WTC11 (cell line): Measurements from ENCODE around the gene TATDN2.

Source experiments
- FOXP1 ChIP-seq: sonication (generic); formaldehyde crosslinking; IDR thresholded peaks from 2 replicates; pipeline ENCODE4 v1.8.0; 2022; ENCODE audit warnings: missing genetic modification reagents, mild to moderate bottlenecking, moderate library complexity, borderline replicate concordance
- TEAD4 ChIP-seq: sonication (generic); formaldehyde crosslinking; IDR thresholded peaks from 2 replicates; pipeline ENCODE4 v1.8.0; 2022; ENCODE audit warnings: mild to moderate bottlenecking, missing genetic modification reagents
- TF ChIP-seq, protein P1 (sequence below): sonication (generic); formaldehyde crosslinking; IDR thresholded peaks from 2 replicates; pipeline ENCODE4 v1.8.1; 2023; ENCODE audit warnings: mild to moderate bottlenecking, missing genetic modification reagents
- TF ChIP-seq, protein P2 (sequence below): sonication (generic); formaldehyde crosslinking; IDR thresholded peaks from 2 replicates; pipeline ENCODE4 v1.8.1; 2022; ENCODE audit warnings: low read depth, missing genetic modification reagents, borderline replicate concordance
- TF ChIP-seq, protein P3 (sequence below): sonication (generic); formaldehyde crosslinking; IDR thresholded peaks from 2 replicates; pipeline ENCODE4 v1.8.0; 2023; ENCODE audit warnings: missing genetic modification reagents

DNA sequence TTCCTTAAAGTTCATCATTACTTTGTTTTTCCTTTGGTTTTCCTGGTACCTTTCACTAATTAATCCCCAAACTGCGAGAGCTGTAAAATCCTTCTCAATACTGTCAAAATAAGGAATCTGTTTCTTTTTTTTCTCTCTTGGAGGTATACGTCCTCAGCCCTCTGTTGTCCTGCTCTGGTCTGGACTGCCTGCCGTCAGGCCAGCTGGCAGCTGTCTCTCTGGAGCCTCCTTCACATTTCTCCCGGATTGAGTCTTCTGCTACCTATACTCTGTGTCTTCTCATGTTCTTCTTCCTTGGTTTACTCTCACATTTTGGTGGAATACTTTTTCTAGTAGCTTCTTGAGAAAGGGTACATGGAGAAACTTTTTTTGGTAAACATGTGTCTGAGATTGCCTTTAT is 13.8 kb downstream of the TATDN2 start:
- TF ChIP-seq FOXP1 (CRISPR knock-in tag): no peak
- no peak for TF ChIP-seq TEAD4 (CRISPR knock-in tag)
- TF ChIP-seq, protein P1, sequence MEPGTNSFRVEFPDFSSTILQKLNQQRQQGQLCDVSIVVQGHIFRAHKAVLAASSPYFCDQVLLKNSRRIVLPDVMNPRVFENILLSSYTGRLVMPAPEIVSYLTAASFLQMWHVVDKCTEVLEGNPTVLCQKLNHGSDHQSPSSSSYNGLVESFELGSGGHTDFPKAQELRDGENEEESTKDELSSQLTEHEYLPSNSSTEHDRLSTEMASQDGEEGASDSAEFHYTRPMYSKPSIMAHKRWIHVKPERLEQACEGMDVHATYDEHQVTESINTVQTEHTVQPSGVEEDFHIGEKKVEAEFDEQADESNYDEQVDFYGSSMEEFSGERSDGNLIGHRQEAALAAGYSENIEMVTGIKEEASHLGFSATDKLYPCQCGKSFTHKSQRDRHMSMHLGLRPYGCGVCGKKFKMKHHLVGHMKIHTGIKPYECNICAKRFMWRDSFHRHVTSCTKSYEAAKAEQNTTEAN (CRISPR knock-in tag): no peak
- TF ChIP-seq, protein P2, sequence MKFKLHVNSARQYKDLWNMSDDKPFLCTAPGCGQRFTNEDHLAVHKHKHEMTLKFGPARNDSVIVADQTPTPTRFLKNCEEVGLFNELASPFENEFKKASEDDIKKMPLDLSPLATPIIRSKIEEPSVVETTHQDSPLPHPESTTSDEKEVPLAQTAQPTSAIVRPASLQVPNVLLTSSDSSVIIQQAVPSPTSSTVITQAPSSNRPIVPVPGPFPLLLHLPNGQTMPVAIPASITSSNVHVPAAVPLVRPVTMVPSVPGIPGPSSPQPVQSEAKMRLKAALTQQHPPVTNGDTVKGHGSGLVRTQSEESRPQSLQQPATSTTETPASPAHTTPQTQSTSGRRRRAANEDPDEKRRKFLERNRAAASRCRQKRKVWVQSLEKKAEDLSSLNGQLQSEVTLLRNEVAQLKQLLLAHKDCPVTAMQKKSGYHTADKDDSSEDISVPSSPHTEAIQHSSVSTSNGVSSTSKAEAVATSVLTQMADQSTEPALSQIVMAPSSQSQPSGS: no peak
- TF ChIP-seq, protein P3, sequence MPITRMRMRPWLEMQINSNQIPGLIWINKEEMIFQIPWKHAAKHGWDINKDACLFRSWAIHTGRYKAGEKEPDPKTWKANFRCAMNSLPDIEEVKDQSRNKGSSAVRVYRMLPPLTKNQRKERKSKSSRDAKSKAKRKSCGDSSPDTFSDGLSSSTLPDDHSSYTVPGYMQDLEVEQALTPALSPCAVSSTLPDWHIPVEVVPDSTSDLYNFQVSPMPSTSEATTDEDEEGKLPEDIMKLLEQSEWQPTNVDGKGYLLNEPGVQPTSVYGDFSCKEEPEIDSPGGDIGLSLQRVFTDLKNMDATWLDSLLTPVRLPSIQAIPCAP (CRISPR knock-in tag): no peak
